ENCODE data around the gene CHST8. TPM values are rescaled to one million over a fixed set of nuclear protein-coding genes. Genes with fewer than 3 reads are reported as not detected.

CHST8 gene
- total RNA-seq, 1 donor from 2014 or later: not detected

- no peak for TF ChIP-seq CTCF (IDR thresholded peaks at IDR 0.05; ENCODE audit: insufficient read depth, low read length, poor library complexity, severe bottlenecking)
- DNase-seq (ENCODE audit: low read depth): no peak
- Histone ChIP-seq H3K27me3 (ENCODE audit: control insufficient read depth, insufficient read depth, low read length) (no peaks in the 10 kb centered on the region), H3K36me3 (ENCODE audit: control insufficient read depth, insufficient read depth, low read length) (no peaks in the 10 kb centered on the region), H3K4me3 (ENCODE audit: low read depth, low read length) (no peak overlapping the region)
Observed at GRCh38 chr19:33725567-33725966, 103.8 kb downstream of the CHST8 start.

GRCh38 chr19:33726756-33727155 lies 105.0 kb downstream of the CHST8 start:
- no peak for TF ChIP-seq CTCF (IDR thresholded peaks at IDR 0.05; ENCODE audit: insufficient read depth, low read length, poor library complexity, severe bottlenecking)
- no peaks in the 10 kb centered on the region for H3K27me3 ChIP-seq (ENCODE audit: control insufficient read depth, insufficient read depth, low read length)
- no peak overlapping the region for H3K4me3 ChIP-seq (ENCODE audit: low read depth, low read length)
- no peaks in the 10 kb centered on the region for H3K36me3 ChIP-seq (ENCODE audit: control insufficient read depth, insufficient read depth, low read length)
- no peak for DNase-seq (ENCODE audit: low read depth)

GRCh38 chr19:33727331-33727998 lies 105.7 kb downstream of the CHST8 start:
- no peaks in the 10 kb centered on the region for H3K27me3 ChIP-seq (ENCODE audit: control insufficient read depth, insufficient read depth, low read length)
- no peaks in the 10 kb centered on the region for H3K36me3 ChIP-seq (ENCODE audit: control insufficient read depth, insufficient read depth, low read length)
- H3K4me3 ChIP-seq (ENCODE audit: low read depth, low read length): no peak overlapping the region
- no peak for DNase-seq (ENCODE audit: low read depth)
- TF ChIP-seq CTCF (IDR thresholded peaks at IDR 0.05; ENCODE audit: insufficient read depth, low read length, poor library complexity, severe bottlenecking): no peak

GRCh38 chr19:33728141-33728540 lies 106.4 kb downstream of the CHST8 start:
- no peaks in the 10 kb centered on the region for H3K36me3 ChIP-seq (ENCODE audit: control insufficient read depth, insufficient read depth, low read length)
- no peak for DNase-seq (ENCODE audit: low read depth)
- no peaks in the 10 kb centered on the region for H3K27me3 ChIP-seq (ENCODE audit: control insufficient read depth, insufficient read depth, low read length)
- H3K4me3 ChIP-seq (ENCODE audit: low read depth, low read length): no peak overlapping the region
- no peak for TF ChIP-seq CTCF (IDR thresholded peaks at IDR 0.05; ENCODE audit: insufficient read depth, low read length, poor library complexity, severe bottlenecking)

GRCh38 chr19:33730858-33731607 lies 109.3 kb downstream of the CHST8 start:
- H3K36me3 ChIP-seq (ENCODE audit: control insufficient read depth, insufficient read depth, low read length): no peaks in the 10 kb centered on the region
- no peak for TF ChIP-seq CTCF (IDR thresholded peaks at IDR 0.05; ENCODE audit: insufficient read depth, low read length, poor library complexity, severe bottlenecking)
- no peak overlapping the region for H3K4me3 ChIP-seq (ENCODE audit: low read depth, low read length)
- no peaks in the 10 kb centered on the region for H3K27me3 ChIP-seq (ENCODE audit: control insufficient read depth, insufficient read depth, low read length)
- no peak for DNase-seq (ENCODE audit: low read depth)

Measured in kidney epithelial cell (primary cell).